NCI-H345 (cell line): ENCODE data around the gene PSKH1.

Experiments
- DNase-seq: peaks from one replicate; lab custom pipeline; 2025; lab: John Stamatoyannopoulos, UW

The PSKH1 gene

GRCh38 chr16:67868290-67868689 lies 24.8 kb upstream of the PSKH1 start:
- DNase-seq = no peak

- no peak for DNase-seq
Measured at GRCh38 chr16:67869653-67870052, 23.4 kb upstream of the PSKH1 start.

GRCh38 chr16:67871256-67871655 lies 21.8 kb upstream of the PSKH1 start:
- no peak for DNase-seq

- no peak for DNase-seq
Measured at GRCh38 chr16:67872131-67872630, 20.9 kb upstream of the PSKH1 start.

GRCh38 chr16:67872631-67873434 lies 20.2 kb upstream of the PSKH1 start, which contains the start of gene EDC4:
TSS of gene EDC4 (plus strand) at chr16:67873052. CDS start at chr16:67873262, 210 bp downstream.
- DNase-seq = peak; percentile 71

GRCh38 chr16:67873435-67874370 lies 19.4 kb upstream of the PSKH1 start:
- no peak for DNase-seq

- DNase-seq = no peak
Measured at GRCh38 chr16:67874372-67874771, 18.7 kb upstream of the PSKH1 start.

- DNase-seq = no peak
Measured at GRCh38 chr16:67877064-67877463, 16.0 kb upstream of the PSKH1 start.

GRCh38 chr16:67878232-67878631 lies 14.8 kb upstream of the PSKH1 start:
- DNase-seq = no peak

- no peak for DNase-seq
Measured at GRCh38 chr16:67878846-67879245, 14.2 kb upstream of the PSKH1 start.

- DNase-seq = no peak
Measured at GRCh38 chr16:67879462-67879861, 13.6 kb upstream of the PSKH1 start.

- no peak for DNase-seq
Measured at GRCh38 chr16:67879936-67880335, 13.1 kb upstream of the PSKH1 start.

- no peak for DNase-seq
Measured at GRCh38 chr16:67880584-67880983, 12.5 kb upstream of the PSKH1 start.

- DNase-seq = no peak
Measured at GRCh38 chr16:67881621-67882161, 11.4 kb upstream of the PSKH1 start.

GRCh38 chr16:67882374-67883145 lies 10.5 kb upstream of the PSKH1 start:
- DNase-seq = no peak

GRCh38 chr16:67883146-67883871 lies 9.7 kb upstream of the PSKH1 start:
- no peak for DNase-seq

- peak; percentile 26 for DNase-seq
Measured at GRCh38 chr16:67883872-67884261, 9.2 kb upstream of the PSKH1 start.

GRCh38 chr16:67884684-67885083 lies 8.4 kb upstream of the PSKH1 start, which contains the start of gene NRN1L:
TSS of gene NRN1L (plus strand) at chr16:67884885. CDS start at chr16:67884904, 19 bp downstream.
- DNase-seq = peak; percentile 31

GRCh38 chr16:67885545-67885944 lies 7.5 kb upstream of the PSKH1 start:
- DNase-seq = no peak

GRCh38 chr16:67885976-67886375 lies 7.1 kb upstream of the PSKH1 start:
- DNase-seq = no peak

GRCh38 chr16:67886387-67886786 lies 6.7 kb upstream of the PSKH1 start:
- DNase-seq = no peak
